ENCODE results near the gene HTR7. TPM values are rescaled to one million over a fixed set of nuclear protein-coding genes. Genes with fewer than 3 reads are reported as not detected.

Gene HTR7
- total RNA-seq, 2 donors from 2014 or later: 0.70 to 7.3 TPM

DNA sequence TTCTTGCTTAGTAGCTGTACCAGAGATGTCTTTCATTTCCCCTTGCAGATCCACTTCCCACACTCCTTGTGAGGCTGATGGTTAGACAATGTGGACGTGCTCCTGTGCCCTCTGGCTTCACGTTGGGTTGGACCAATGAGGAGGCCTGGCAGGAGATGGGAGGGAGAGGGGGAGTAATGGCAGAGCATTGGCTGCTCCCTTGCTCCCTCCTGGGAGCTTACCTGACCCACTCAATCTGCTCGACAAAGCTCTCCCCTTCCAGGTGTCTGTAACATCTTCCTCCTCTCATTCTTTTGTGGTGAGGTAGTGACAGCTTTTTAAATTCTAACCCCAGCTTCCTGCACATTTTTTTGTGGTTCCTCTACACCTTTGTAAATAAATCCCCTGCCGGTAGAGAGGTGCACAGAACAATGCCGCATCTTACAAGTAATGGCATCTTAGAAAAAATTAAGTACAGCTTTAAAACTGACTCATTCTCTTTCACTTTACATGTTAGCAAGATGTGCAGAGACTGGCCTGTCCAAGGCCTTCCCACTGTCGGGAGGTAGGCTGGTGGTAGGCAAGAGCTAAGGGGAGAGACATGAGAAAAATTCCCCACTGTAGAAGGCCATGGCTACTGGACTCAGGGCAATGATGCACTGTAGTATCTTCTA is 134.3 kb downstream of the HTR7 start:
- H3K27ac Mint-ChIP-seq: no peak overlapping the region
- TF ChIP-seq, protein P1, sequence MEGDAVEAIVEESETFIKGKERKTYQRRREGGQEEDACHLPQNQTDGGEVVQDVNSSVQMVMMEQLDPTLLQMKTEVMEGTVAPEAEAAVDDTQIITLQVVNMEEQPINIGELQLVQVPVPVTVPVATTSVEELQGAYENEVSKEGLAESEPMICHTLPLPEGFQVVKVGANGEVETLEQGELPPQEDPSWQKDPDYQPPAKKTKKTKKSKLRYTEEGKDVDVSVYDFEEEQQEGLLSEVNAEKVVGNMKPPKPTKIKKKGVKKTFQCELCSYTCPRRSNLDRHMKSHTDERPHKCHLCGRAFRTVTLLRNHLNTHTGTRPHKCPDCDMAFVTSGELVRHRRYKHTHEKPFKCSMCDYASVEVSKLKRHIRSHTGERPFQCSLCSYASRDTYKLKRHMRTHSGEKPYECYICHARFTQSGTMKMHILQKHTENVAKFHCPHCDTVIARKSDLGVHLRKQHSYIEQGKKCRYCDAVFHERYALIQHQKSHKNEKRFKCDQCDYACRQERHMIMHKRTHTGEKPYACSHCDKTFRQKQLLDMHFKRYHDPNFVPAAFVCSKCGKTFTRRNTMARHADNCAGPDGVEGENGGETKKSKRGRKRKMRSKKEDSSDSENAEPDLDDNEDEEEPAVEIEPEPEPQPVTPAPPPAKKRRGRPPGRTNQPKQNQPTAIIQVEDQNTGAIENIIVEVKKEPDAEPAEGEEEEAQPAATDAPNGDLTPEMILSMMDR (conservative IDR thresholded peaks at IDR 0.05): no peak
- H3K27ac ChIP-seq (ENCODE audit: low read depth, low read length): no peak overlapping the region
- no peaks in the 10 kb centered on the region for H3K36me3 ChIP-seq (ENCODE audit: control insufficient read depth, insufficient read depth, low read length)
- H3K9me3 ChIP-seq (ENCODE audit: control insufficient read depth, low read length): no peaks in the 10 kb centered on the region
- H3K4me1 Mint-ChIP-seq: no peaks in the 10 kb centered on the region
- DNase-seq: peak; percentile 69
- H3K27me3 ChIP-seq (ENCODE audit: control insufficient read depth, insufficient read depth, low read length, poor library complexity, severe bottlenecking): no peaks in the 10 kb centered on the region
- H3K9ac ChIP-seq (ENCODE audit: extremely low read depth, low read length, poor library complexity, severe bottlenecking): no peak overlapping the region
- no peaks in the 10 kb centered on the region for H3K4me1 ChIP-seq (ENCODE audit: control insufficient read depth, insufficient read depth, low read length)
- H3K27me3 Mint-ChIP-seq (ENCODE audit: insufficient read depth): no peaks in the 10 kb centered on the region
- no peak overlapping the region for H3K4me3 Mint-ChIP-seq
- no peak overlapping the region for H3K4me3 ChIP-seq (ENCODE audit: low read length)
- H3K36me3 Mint-ChIP-seq (ENCODE audit: low read depth): no peaks in the 10 kb centered on the region
- no peaks in the 10 kb centered on the region for H3K9me3 Mint-ChIP-seq
- 71 to 75% methylated on average over 4 to 6 of the region's 6 CpGs for WGBS, 2 experiments (ENCODE audit: insufficient coverage in 1 of 2, insufficient read length in 1 of 2)

DNA sequence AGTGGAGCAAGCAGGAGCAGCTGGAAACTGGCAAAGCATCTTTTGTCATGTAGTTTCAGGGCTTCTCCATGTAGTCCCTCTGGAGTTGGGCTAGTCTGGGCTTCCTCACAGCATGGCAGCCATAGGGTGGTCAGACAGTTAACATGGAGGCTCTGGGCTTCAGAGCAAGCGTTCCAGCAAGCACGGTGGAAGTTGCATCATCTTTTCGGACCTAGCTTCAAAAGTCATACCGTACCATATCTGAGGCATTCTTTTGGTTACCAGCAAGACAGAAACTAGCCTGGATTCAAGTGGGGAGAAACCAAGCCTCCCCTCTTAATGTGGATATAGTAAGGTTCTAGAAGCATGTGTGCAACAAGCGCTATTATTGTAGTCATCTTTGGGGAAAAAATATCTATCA is 135.0 kb downstream of the HTR7 start:
- Mint-ChIP-seq H3K27me3 (ENCODE audit: insufficient read depth) (no peaks in the 10 kb centered on the region), H3K27ac (no peak overlapping the region), H3K4me3 (no peak overlapping the region), H3K36me3 (ENCODE audit: low read depth) (no peaks in the 10 kb centered on the region), H3K4me1 (no peaks in the 10 kb centered on the region), H3K9me3 (no peaks in the 10 kb centered on the region)
- Histone ChIP-seq H3K27me3 (ENCODE audit: control insufficient read depth, insufficient read depth, low read length, poor library complexity, severe bottlenecking) (no peaks in the 10 kb centered on the region), H3K4me1 (ENCODE audit: control insufficient read depth, insufficient read depth, low read length) (no peaks in the 10 kb centered on the region), H3K36me3 (ENCODE audit: control insufficient read depth, insufficient read depth, low read length) (no peaks in the 10 kb centered on the region), H3K9me3 (ENCODE audit: control insufficient read depth, low read length) (no peaks in the 10 kb centered on the region), H3K4me3 (ENCODE audit: low read length) (no peak overlapping the region), H3K27ac (ENCODE audit: low read depth, low read length) (no peak overlapping the region), H3K9ac (ENCODE audit: extremely low read depth, low read length, poor library complexity, severe bottlenecking) (no peak overlapping the region)
- no peak for DNase-seq
- TF ChIP-seq, protein P1 (conservative IDR thresholded peaks at IDR 0.05): no peak
- WGBS, 2 experiments (ENCODE audit: insufficient coverage in 1 of 2, insufficient read length in 1 of 2): 82 to 90% methylated on average over 4 to 5 of the region's 5 CpGs

DNA sequence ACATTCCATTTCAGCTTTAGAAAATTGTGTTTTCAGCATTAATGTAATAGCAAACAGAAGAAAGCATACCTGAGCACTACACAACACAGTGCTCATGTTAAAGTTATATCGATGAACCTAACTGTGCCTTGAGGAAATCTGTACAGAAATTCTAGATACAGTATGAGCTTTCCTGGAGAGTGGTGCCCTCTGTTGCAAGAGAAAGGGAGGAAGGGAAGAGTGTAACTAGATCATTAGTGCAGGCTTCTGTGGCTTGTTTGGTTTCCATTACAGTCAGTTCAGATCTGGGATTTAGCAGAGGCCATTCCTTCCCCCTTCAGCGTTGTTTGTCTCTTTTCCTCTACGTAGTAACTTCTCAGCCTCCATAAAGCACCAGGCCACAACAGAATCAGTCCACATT is 139.7 kb downstream of the HTR7 start:
- Mint-ChIP-seq H3K27me3 (ENCODE audit: insufficient read depth) (no peaks in the 10 kb centered on the region), H3K27ac (no peak overlapping the region), H3K4me1 (no peaks in the 10 kb centered on the region), H3K36me3 (ENCODE audit: low read depth) (no peaks in the 10 kb centered on the region), H3K9me3 (no peaks in the 10 kb centered on the region), H3K4me3 (no peak overlapping the region)
- no peak overlapping the region for H3K4me3 ChIP-seq (ENCODE audit: low read length)
- no peak for DNase-seq
- H3K27me3 ChIP-seq (ENCODE audit: control insufficient read depth, insufficient read depth, low read length, poor library complexity, severe bottlenecking): no peaks in the 10 kb centered on the region
- no peaks in the 10 kb centered on the region for H3K36me3 ChIP-seq (ENCODE audit: control insufficient read depth, insufficient read depth, low read length)
- WGBS, 2 experiments (ENCODE audit: insufficient coverage in 1 of 2, insufficient read length in 1 of 2): 80 to 88% methylated on average over 3 of the region's 3 CpGs
- H3K9ac ChIP-seq (ENCODE audit: extremely low read depth, low read length, poor library complexity, severe bottlenecking): no peak overlapping the region
- H3K9me3 ChIP-seq (ENCODE audit: control insufficient read depth, low read length): no peaks in the 10 kb centered on the region
- no peak overlapping the region for H3K27ac ChIP-seq (ENCODE audit: low read depth, low read length)
- TF ChIP-seq, protein P1 (conservative IDR thresholded peaks at IDR 0.05): peak; percentile 36
- H3K4me1 ChIP-seq (ENCODE audit: control insufficient read depth, insufficient read depth, low read length): no peaks in the 10 kb centered on the region

Data from endodermal cell (in vitro differentiated cells).